Choroid plexus epithelial cell (primary cell): Measurements from ENCODE around the gene CHKB.

Experiments used
- DNase-seq: peaks from one replicate; pipeline ENCODE4 v3.0.0-alpha.2; 2010; ENCODE audit warnings: low read depth
- H3K4me3 ChIP-seq: 2 replicates; pipeline ENCODE4 v1.5.1; 2011; ENCODE audit warnings: low read depth, mild to moderate bottlenecking, control low read depth, low read length, moderate library complexity
- CTCF ChIP-seq: conservative IDR thresholded peaks from 2 replicates; pipeline ENCODE4 v1.5.1; 2011; ENCODE audit warnings: low read depth, mild to moderate bottlenecking, control low read depth, inconsistent platforms, low read length, moderate library complexity

CHKB gene

GRCh38 chr22:50605613-50606074 is 23.0 kb upstream of the CHKB start:
- no peak for DNase-seq
- TF ChIP-seq CTCF, result no peak

DNA sequence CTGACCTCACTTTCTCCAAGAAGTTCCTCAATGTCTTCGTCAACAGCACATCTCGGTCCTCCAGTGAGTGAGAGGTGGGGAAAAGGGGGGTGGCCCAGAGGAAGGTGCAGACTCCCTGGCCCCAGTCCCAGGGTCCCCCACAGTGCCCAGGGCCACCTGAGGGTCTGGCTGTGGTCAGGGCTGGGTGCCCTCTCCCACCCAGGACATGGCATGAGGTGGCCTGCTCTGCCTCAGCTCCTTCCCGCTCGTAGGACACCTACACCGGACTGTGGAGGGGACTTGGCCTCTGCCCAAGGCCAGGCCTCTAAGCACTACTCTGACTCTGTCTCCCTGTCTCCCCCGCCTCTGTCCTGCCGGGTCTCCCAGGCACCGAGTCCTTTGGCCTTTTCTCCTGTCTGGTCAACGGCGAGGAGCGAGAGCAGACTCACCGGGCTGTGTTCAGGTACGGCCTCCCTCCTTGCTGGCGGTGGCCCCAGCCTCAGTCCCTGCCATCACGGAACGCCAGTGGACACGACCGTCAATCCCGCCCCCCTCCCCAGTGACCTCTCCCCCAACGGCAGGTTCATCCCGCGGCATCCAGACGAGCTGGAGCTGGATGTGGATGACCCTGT is 22.5 kb upstream of the CHKB start:
- no peak for DNase-seq
- no peak overlapping the region for H3K4me3 ChIP-seq
- no peak for TF ChIP-seq CTCF

More at GRCh38 chr22:50605613-50606074, 23.0 kb upstream of the CHKB start:
- no peak overlapping the region for H3K4me3 ChIP-seq

- no peak for TF ChIP-seq CTCF
- H3K4me3 ChIP-seq, result no peak overlapping the region
- DNase-seq, result no peak
Measured at GRCh38 chr22:50604256-50605001, 21.8 kb upstream of the CHKB start.

- H3K4me3 ChIP-seq, result no peak overlapping the region
Measured at GRCh38 chr22:50603511-50604255, 21.0 kb upstream of the CHKB start.

GRCh38 chr22:50602338-50602700 is 19.7 kb upstream of the CHKB start:
- H3K4me3 ChIP-seq, result no peak overlapping the region
- no peak for TF ChIP-seq CTCF
- no peak for DNase-seq

More at GRCh38 chr22:50603511-50604255, 21.0 kb upstream of the CHKB start:
- DNase-seq, result no peak
- TF ChIP-seq CTCF, result no peak

DNA sequence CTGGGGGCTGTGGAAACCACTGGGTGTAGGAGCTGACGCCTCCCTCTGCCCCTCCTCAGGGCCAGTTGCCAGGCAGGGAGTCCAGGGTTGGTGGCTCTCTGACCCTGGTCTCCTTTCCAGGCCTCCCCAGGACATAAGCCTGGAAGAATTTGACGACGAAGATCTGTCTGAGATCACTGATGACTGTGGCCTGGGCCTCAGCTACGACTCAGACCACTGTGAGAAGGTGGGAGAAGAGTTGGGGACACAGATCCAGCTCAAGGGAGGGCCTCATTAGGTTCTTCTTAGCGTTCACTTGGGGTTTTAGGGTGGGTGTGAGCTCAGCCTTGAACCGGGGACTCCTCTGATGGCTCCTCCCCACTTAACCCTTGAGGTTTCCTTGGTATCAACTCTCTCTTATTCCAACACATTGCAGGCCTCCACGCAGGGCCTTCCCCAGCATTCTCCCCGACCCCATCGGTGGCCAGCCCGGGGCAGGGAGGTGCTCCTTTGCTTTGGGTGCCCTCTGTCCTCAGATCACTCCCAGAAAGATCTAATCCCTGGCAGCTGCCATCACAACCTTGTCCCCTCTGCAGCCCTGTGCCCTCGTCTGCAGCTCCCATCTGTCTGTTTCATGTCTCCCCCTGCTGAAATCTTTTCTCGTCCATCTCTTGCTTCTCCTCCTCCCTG is 19.2 kb upstream of the CHKB start:
- TF ChIP-seq CTCF, result no peak
- no peak for DNase-seq
- H3K4me3 ChIP-seq, result no peak overlapping the region
